ENCODE measurements around the gene TRIM51G. TPM values are rescaled to one million over a fixed set of nuclear protein-coding genes. Genes with fewer than 3 reads are reported as not detected.
A peak's percentile ranks its signal among the peaks of the same experiment; 100 is the strongest.
"Not testable (repeated sequence)": the region's sequence is repeated elsewhere in the genome, so short reads cannot be mapped to it uniquely, and the experiment has no call there.

The TRIM51G gene
- not detected for polyA plus RNA-seq (2012; ENCODE audit: insufficient read length, low read depth)

GRCh38 chr11:48983785-48984184, at the start of gene TRIM51G:
TSS of gene TRIM51G (minus strand) at chr11:48983885. CDS start at chr11:48981695, 2,190 bp downstream.
- TF ChIP-seq POLR2AphosphoS5 (IDR thresholded peaks at IDR 0.05; ENCODE audit: low read depth, low read length); FOXP2 (optimal IDR thresholded peaks at IDR 0.05; ENCODE audit: borderline replicate concordance, extremely low read depth, extremely low read length, insufficient read depth); TAF1 (IDR thresholded peaks at IDR 0.05; ENCODE audit: borderline replicate concordance, insufficient read depth, low read length): not testable (repeated sequence)

- TF ChIP-seq REST (IDR thresholded peaks at IDR 0.05; ENCODE audit: insufficient read depth in 1 of 2, low read depth in 2 of 2, low read length in 2 of 2); FOXP2 (optimal IDR thresholded peaks at IDR 0.05; ENCODE audit: borderline replicate concordance, extremely low read depth, extremely low read length, insufficient read depth); POLR2AphosphoS5 (IDR thresholded peaks at IDR 0.05; ENCODE audit: low read depth, low read length): not testable (repeated sequence)
Measured at GRCh38 chr11:49028523-49028922, 44.8 kb upstream of the TRIM51G start, which contains the start of gene TRIM49B. TSS of gene TRIM49B (plus strand) at chr11:49028823. CDS start at chr11:49031600, 2,777 bp downstream.

GRCh38 chr11:48968592-48968991, 15.1 kb downstream of the TRIM51G start:
- TF ChIP-seq REST (IDR thresholded peaks at IDR 0.05; ENCODE audit: insufficient read depth in 1 of 2, low read depth in 2 of 2, low read length in 2 of 2), result peak in 1 of 2 experiments; percentile 72; a peak in 2 of 4 replicates

All from PFSK-1 (cell line).